ENCODE results near the gene KRT25.

- TF ChIP-seq CTCF (IDR thresholded peaks at IDR 0.05), result no peak
- no peak for TF ChIP-seq POLR2A (IDR thresholded peaks at IDR 0.05)
Observed at GRCh38 chr17:40777459-40777858, 22.3 kb upstream of the KRT25 start.
